GM18909 (cell line): ENCODE measurements around the gene SOX18.
"Not testable (repeated sequence)": the region's sequence is repeated elsewhere in the genome, so short reads cannot be mapped to it uniquely, and the experiment has no call there.

Experiments
- ATAC-seq: cut with Tn5 transposase; IDR thresholded peaks from one replicate; pipeline ENCODE4 v1.9.1; 2021; ENCODE audit warnings: mild to moderate bottlenecking; ENCODE audit not compliant: unreplicated experiment, poor library complexity

SOX18 gene

DNA sequence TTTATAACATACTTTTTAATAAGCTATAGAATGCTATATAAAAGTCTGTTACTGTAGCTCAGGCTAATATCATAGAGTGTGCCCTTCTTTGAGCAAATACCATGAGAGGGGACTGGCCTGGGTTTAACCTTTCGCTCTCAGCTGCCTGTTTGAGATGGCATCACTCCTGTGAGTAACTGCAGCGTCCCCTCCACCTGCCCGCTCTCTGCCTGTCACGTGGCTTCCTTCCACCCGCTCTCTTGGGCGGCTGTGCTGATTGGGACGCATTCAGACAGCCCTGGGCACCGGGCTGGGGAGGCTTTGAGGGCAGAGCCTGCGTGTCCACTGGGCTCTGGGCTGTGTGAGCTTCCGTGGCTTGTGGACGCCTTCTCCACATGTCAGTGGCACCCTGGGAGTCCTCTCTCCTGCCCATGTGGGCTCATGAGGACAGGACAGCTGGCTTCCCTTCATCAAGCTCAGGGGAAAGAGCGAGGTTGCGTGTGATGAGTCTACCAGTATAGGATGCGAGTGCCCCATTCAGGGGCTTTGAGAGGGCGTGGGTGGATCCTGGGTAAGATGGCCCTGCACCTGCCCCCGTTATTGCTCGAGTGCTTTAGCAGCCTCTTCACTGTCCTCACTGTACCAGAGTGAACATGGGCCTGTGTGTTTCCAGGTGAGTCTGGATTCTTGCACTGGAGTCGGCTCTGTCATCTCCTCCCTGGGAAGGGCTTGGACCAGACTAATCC is 24.2 kb downstream of the SOX18 start:
- no peak for ATAC-seq

DNA sequence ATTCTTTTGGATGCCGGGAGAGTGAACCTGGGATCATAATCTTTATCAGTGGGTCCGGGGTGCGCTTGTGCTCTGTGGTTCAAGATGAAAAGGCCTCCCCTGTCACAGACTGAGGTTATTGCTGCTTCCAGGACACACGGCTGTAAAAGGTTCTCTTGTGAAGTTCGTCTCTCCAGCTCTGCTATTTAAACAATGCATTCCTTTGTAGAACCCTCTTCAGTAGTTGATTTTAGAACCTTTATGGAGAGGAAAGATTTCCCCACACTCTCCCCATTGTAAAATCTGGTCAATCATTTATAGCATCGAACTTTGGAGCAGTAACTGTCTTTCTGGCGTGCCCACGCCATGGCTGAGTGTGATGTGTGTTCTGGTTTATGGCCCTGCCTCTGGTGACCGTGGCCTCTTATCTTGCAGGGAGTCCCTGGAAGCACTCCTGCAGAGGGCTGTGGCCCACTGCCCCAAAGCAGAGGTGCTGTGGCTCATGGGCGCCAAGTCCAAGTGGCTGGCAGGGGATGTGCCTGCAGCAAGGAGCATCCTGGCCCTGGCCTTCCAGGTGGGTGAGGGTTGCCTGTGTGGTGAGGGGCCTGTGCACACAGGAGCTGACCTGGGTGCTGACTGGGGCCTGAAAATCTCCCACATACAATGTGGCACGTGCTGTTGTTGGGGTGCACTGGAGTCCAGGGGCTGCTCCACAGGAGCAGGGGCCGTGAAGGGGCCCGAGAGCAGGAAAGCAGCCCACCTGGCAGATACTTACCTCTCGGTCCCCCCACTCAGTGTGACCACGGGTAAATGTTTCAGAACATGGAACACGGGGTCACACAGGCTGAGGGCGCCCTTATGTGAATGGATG is 25.1 kb downstream of the SOX18 start:
- ATAC-seq: no peak

DNA sequence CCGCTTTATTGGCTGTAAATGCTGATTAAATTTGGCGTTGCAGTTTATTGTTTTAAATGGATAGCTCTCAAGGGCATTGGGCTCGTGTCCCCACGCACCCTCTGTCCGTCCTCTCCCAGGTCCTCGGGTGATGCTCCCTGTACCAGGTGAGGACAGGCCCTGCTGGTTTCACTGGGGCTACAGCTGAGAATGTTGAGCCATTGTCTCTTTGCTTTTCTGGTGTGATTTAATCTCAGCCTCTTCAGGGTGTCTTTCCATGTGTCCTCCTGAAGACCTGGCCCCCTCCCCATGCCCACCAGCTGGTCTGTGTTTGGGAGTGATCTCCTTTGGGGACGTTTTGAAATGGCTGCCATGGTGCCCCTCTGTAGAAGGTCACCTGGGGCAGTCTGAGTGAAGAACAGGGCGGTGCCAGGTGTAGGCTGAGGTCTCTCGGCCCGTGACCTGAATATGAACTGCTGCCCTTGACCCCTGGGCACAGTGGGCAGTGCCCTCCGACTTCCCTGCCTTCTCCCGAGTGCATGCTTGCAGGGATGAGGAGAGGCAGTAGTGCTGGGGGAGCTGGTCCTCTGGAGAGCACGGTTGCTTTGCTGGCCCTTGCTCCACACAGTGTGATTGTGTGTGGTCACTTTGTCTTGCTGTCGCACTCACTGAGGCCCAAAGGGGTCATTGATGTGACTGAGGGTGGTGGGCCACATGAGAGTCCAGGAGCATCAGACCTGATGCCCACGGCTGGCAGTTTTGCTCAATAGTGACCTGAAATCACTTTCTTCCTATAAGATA is 25.9 kb downstream of the SOX18 start:
- ATAC-seq: no peak

DNA sequence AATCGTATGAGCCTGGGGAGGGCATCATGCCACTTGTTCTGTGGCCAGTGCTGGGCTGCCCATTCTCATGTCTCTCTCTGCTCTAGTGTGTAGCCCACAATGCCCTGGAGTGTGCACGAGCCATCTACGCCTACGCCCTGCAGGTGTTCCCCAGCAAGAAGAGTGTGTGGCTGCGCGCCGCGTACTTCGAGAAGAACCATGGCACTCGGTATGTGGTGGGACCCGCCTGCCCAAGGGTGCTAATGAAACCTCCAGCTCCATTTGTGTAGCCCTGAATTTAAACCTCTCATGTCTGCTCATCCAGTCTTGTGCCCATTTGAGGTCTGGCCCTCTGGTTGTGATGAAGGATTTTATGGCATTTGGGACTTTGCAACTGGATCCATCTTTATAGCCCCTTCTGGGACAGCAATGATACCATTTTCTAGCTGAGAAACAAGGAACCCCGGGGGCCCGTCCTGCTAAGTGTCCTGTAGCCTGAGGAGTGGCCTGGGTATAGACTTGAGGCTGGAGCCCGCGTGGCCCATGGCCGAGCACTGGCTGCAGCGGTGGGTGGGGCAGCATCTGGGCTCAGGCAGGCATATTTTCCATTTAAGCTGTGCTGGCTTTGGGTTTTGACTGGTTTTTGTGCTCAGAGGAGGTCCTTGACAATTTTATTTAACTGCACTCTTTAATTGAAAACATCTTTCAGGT is 26.6 kb downstream of the SOX18 start:
- no peak for ATAC-seq

DNA sequence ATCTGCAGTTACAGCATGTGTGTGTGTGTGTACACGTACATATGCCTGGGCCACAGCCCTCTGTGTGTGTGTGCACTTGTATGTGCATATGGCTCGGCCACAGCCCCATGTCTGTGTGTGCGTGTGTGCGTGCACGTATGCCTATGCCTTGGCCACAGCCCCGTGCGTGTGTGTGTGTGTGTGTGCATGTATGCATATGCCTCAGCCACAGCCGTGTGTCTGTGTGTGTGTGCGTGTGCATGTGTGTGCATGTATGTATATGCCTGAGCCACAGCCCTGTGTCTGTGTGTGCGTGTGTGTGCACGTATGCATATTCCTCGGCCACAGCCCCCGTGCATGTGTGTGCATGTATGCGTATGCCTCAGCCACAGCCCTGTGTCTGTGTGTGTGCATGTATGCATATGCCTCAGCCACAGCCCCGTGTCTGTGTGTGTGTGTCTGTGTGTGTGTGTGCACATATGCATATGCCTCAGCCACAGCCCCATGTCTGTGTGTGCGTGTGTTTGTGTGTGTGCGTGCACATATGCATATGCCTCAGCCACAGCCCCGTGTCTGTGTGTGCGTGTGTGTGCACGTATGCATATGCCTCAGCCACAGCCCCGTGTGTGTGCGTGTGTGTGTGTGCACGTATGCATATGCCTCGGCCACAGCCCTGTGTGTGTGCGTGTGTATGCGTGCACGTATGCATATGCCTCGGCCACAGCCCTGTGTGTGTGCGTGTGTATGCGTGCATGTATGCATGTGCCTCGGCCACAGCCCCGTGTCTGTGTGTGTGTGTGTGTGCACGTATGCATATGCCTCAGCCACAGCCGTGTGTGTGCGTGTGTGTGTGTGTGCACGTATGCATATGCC is 28.1 kb downstream of the SOX18 start:
- ATAC-seq: no peak

DNA sequence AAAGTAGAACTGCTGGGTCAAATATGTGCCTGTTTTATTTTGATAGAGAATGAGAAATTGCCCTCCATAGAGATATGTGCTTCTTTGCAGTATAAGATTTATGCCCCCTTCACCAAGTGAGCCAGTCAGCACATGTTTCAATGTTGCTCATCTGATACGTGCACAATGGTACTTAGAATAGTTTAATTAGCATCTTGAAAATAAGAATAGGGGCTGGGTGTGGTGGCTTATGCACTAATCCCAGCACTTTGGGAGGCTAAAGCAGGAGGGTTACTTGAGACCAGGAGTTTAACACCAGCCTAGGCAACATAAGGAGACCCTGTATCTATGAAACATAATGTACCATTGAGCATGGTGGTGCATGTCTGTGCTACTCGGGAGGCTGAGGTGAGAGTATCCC is 33.8 kb downstream of the SOX18 start:
- no peak for ATAC-seq

DNA sequence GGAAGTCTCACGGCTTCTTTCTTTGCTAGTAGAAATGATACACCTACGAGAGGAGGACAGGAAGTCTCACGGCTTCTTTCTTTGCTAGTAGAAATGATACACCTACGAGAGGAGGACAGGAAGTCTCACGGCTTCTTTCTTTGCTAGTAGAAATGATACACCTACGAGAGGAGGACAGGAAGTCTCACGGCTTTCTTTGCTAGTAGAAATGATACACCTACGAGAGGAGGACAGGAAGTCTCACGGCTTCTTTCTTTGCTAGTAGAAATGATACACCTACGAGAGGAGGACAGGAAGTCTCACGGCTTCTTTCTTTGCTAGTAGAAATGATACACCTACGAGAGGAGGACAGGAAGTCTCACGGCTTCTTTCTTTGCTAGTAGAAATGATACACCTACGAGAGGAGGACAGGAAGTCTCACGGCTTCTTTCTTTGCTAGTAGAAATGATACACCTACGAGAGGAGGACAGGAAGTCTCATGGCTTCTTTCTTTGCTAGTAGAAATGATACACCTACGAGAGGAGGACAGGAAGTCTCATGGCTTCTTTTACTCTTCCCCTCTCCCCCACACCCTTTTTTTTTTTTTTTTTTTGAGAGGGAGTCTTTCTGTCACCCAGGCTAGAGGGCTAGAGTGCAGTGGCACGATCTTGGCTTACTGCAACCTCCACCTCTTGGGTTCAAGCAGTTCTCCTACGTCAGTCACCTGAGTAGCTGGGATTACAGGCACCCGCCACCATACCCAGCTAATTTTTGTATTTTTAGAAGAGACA is 36.9 kb downstream of the SOX18 start:
- ATAC-seq: not testable (repeated sequence)

DNA sequence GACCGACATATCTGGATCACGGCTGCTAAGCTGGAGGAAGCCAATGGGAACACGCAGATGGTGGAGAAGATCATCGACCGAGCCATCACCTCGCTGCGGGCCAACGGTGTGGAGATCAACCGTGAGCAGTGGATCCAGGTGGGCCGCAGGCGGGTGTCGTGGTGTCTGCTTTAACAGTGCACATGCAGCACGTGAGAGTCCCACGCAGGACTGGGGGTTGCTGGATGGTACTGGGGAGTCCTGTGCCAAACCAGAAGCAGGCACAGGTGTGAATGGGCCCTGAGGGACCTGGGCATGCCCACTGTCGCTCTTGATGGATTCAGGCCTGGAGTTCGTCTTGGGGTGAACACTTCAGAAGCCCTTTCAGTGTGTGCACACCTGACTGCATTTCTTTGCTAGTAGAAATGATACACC is 38.1 kb downstream of the SOX18 start:
- no peak for ATAC-seq

DNA sequence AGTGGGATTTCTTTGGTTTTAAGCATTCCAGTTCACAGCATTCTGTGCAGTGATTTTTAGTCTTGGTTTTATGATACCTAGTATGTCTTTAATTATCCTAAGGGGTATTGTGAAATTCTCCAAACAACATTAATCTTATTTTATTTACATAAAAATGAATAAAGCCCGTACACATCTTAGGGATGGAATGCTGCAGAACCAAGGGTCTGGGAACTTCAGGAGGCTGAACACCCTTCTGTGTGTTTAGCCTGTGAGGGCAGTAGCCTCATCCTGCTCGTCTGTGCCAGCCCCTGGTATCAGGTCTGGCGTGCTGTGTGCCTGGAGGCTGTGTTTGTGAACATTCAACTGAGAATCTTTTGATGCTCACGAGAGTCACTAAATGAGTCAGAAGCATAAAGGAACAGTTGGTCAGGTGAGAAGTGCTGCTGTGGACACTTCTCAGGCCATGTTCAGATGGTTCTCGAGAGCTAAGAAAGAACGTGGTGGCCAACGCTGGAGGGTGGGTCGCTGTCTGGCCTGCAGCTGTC is 38.7 kb downstream of the SOX18 start:
- ATAC-seq: no peak

DNA sequence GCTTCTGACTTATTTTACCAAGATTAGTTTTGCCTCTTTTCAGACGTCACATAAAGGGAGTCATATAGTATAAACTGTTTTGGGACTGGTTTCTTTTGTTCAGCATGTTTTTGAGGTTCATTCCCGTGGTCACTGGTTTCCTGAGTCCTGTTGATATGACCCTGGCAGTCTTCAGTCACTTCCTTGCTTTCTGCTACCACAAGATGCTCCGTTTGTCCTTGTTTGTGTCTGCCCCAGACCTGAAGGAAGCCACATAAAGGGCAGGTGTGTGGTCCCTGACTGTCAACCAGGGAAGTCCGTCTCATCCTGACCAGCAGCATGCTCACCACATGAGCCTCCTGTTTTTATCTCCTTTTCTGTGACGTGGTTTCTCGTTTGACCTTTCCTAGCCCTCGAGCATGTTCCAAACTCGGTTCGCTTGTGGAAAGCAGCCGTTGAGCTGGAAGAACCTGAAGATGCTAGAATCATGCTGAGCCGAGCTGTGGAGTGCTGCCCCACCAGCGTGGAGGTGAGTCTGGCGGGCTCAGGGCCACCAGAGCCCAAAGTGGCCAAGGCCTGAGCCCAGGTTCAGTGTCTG is 39.5 kb downstream of the SOX18 start:
- ATAC-seq: no peak

DNA sequence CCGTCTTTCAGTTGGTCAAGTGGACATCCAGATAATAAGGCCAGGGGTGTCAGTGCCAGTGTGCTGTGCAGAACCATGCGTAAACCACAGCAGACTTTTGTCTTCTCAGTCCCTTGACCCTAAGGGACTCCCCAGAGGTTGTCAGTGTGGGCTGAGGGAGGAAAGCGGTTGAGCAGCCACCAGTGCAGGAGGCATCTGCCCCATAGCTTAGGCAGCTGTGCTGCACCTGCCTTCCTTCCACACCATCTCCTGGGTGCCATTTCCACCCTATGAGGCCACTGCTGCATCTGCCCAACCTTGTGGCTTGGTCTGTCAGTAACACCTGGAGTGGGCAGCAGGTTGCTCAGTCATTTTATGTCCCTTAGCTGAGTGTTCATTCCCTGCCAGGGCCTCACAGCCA is 42.5 kb downstream of the SOX18 start:
- no peak for ATAC-seq

DNA sequence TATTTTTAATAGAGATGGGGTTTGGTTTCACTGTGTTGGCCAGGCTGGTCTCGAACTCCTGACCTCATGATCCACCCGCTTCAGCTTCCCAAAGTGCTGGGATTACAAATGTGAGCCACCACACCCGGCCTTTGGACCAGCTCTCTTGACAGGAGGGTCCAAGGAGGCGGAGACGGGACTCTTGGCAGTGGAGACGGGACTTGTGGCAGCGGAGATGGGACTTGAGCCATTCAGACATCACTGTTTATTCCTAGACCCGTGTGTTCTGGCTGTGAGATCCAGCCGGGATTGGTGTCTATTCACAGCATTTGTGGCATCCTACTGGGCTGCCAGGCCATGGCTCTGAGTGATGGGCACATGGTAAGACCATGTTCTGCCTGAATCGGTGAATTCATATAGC is 42.9 kb downstream of the SOX18 start:
- ATAC-seq: no peak

DNA sequence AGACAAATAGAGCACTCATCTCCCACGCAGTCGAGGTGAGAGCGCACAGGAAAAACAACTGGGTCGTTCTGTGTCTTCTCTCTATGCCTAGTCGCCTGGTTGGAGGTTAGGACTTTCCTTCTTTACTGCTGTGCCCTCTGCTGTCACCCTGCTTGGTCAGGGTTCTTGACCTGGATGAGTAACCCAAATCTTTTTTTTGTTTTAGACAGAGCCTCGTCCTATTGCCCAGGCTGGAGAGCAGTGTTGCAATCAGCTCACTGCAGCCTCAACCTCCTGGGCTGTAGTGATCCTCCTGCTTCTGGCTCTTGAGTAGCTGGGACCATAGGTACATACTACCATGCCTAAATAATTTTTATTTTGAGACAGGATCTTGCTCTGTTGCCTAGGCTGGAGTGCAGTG is 44.0 kb downstream of the SOX18 start:
- ATAC-seq: no peak

DNA sequence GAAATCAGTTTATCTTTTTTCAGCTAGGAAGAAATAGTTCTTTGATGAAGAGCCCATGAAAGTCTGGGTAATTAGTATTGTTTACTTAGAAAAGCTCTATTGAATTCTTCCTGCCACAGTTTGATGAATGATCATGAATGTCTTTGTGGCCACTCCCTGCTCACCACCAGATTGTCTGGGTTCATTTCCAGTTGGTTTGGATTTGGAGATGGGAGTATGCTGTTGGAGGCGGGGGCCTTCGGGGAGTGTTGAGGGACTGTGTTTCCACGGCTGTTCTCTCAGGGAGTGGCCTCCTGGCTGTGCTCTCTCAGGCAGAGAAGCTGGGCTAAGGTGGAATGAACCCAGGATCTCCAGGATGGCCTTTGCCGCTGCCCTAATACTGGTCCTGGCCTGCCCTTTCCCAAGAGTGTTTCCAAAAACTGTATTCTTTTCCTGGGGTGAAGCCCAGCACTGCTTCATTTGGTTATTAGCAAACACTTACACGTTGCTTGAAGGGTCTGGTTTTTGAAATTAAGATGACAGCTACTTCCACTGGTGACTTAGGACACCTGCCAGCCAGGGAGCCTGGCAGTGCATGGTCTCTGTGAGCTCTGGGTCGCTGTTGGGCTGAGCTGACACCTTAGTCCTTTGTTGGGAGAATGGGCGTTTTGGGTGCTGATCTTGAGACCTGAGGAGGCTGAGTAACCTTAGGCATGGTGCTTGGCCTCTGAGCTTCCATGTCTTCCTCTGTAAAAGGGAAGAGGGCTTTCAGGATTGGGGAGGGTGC is 45.3 kb downstream of the SOX18 start:
- no peak for ATAC-seq

DNA sequence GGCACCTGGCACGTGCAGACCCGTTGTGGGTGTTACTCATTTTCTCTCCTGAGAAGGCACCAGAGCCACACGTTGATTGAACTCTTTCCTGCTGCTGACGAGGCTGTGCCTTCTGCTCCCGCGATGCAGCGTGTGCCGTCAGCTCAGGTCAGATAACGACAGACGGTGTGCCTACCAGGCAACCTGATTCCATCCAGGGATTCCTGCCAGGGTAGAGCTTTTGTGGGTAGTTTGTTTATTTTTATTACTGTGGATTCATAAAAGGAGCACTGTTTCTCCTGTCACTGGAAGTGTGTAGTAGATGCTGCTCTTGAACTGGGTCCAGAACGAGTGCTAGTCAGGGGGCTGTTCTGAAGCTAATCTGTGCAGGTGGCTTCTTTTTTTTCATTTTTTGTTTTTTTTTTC is 47.8 kb downstream of the SOX18 start:
- ATAC-seq: no peak

DNA sequence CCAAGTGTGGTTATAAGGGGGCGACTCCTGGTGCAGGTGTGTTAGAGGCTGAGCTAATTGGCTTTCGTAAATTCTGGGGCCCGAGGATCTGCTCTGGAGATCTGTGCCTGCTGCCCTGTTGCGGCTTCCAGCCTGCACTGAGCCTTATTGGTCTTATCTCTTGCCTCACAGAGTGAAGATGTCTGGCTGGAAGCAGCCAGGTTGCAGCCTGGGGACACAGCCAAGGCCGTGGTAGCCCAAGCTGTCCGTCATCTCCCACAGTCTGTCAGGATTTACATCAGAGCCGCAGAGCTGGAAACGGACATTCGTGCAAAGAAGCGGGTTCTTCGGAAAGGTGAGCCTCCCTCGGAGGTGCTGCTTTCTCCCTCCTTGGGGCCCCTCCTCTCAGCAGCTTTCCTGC is 48.5 kb downstream of the SOX18 start:
- no peak for ATAC-seq
